NCI-H1105 treated with DMSO at 0.1 percent for 48 hours (cell line): ENCODE measurements around the gene KLF12.

Experiments used
- DNase-seq: peaks from one replicate; lab custom pipeline; 2025; lab: John Stamatoyannopoulos, UW

KLF12 gene

DNA sequence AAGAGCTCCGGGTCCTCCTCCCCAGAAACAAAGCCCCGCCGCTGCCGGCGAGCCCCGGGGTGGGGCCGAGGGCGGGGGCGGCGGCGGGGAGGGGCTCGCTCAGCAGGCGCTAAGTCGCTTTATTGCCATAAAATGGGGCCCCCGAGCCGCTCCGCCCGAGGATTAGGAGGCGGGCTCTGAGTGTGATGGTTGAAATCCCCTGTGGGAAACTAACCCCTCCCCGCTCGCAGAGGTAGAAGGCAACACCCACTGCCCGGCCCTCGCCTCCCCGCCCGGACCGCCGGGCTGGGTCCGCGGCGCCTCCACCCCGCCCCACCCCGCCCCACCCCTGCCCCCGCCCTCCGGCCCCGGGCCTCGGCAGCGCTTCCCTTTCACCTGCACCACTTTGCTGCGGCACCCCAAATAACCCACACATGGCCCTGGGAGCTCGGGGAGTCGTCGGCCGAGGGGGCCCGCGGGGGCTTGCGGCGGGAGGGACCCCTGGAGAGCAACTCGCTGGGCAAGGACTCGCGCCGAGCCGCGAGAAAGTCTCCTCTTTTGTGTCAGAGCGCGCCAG, at the start of gene KLF12:
Gene KLF12 (minus strand): TSS at position 184 of the 556 bp plus-strand sequence.
- peak; percentile 88 for DNase-seq

DNA sequence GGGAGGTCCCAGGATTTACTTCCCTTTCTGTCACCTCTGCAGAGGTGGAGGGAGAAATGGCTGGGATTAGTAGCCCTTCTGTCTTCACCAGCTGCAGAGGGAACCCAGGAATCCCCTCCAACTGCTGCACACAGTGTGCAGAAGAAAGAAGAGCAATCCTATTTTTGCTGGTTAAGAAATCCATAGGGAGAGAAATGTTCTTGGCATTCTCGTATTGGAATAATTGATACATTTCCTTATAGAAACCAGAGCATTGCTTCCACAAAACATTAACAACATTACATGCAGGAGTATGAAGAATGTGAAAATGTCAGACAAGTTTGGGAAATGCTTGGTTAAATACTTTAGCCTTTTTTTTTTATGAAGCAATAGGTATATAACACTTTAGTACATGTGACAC, 48.3 kb upstream of the KLF12 start:
- DNase-seq: no peak

GRCh38 chr13:74174810-74175209, 40.6 kb upstream of the KLF12 start:
- no peak for DNase-seq

- no peak for DNase-seq
These were observed 39.6 kb upstream of the KLF12 start for GRCh38 chr13:74173822-74174221.

DNA sequence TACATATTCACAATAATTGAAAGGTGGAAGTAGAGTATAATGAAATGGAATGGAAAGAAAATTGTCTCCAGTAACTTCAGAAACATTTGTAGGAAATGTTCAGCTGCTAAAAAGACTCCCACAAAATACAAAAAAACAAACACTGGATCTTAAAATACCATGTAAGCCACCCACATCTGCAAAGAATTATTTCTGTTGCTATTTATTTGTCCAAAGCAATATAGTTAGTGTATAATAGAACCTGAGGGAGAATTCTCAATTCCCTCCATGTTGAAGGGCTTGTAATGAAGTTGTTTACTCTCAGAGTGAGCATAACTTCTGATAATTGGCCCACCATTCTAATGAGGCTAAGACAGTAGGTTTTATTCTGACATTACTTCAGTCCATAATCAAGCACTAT, 37.4 kb upstream of the KLF12 start:
- DNase-seq: no peak

DNA sequence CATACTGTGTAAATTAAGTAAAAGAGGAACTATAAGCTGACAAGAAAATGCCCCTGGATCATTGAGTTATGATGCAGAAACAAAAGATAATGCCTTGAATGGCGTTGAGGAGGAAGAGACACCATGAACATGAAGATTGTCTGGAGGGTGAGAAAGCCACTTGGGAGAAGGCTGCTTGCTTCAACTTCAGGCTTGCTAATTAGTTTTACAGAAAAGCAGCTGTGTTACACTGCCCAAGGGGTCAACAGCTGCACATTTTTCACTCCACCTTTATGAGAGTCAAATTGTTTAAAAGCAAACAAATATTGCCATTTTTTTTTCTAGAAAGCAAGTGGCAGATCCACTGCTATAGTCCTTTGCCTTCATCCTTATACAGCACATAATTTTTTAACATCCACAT, 35.5 kb upstream of the KLF12 start:
- no peak for DNase-seq

DNA sequence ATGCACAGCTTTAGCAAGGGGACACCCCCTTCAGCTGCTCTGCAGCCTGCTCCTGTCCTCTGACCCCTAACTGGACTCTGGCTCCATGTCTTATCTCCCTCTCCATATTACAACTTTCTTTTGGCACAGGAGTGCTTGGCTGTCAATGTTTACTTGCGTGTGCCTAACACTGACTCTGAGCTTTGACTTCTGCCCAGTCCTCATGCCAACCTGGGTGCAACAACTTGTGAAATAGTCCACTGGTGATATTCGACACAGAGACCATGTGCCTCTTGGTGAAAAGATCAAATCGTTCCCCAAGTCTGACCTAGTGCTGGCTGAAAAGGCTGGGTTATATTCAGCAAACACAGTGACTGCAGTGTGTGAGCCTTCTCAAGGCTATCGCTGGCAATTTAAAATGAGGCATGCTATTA, 34.1 kb upstream of the KLF12 start:
- no peak for DNase-seq

GRCh38 chr13:74166261-74167004, 32.2 kb upstream of the KLF12 start:
- no peak for DNase-seq

- DNase-seq: no peak
These were observed 28.6 kb upstream of the KLF12 start for GRCh38 chr13:74162782-74163181.

DNA sequence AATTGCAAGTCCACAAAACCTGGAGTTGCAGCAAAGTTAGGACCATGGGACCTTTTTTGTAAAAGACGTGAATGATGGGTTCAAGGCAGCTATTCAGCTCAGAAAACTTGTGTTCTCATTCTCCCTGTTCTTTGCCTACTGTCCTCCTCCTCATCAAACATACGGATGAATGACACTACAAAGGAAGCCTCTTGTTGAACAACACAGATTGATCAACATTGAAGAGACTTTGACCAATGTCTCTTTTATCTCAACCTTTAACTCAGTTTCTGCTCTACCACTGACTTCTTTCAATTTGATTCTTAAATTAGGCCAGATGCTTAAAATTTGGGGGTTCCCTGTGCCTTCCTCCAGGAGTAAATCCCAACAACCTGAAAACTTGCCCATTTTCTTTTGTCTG, 27.9 kb upstream of the KLF12 start:
- no peak for DNase-seq

GRCh38 chr13:74158571-74159352, 24.6 kb upstream of the KLF12 start:
- no peak for DNase-seq

- no peak for DNase-seq
These were observed 23.8 kb upstream of the KLF12 start for GRCh38 chr13:74158028-74158427.

GRCh38 chr13:74154981-74155380, 20.8 kb upstream of the KLF12 start:
- DNase-seq: no peak

DNA sequence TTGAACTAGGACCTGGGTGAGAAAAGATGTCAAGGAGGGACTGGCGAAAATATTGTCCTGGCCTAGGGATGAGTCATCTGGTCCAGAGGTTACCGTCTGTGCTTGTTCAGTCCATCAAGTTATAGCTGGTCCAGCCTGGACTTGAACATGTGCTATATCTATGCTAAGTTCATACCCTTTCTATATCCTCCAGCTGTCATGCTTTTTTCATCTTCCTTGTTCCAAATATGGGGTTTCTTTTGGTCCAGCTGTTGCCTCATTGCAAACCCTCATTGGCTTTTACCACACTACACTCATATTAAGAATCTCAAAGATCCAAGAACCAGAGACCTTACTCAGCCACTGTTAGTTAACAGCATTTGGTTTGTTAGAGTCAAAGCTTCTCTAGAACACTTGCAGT, 19.1 kb upstream of the KLF12 start:
- no peak for DNase-seq

GRCh38 chr13:74151859-74152258, 17.7 kb upstream of the KLF12 start:
- DNase-seq: no peak

- DNase-seq: no peak
These were observed 14.1 kb upstream of the KLF12 start for GRCh38 chr13:74148352-74148751.

DNA sequence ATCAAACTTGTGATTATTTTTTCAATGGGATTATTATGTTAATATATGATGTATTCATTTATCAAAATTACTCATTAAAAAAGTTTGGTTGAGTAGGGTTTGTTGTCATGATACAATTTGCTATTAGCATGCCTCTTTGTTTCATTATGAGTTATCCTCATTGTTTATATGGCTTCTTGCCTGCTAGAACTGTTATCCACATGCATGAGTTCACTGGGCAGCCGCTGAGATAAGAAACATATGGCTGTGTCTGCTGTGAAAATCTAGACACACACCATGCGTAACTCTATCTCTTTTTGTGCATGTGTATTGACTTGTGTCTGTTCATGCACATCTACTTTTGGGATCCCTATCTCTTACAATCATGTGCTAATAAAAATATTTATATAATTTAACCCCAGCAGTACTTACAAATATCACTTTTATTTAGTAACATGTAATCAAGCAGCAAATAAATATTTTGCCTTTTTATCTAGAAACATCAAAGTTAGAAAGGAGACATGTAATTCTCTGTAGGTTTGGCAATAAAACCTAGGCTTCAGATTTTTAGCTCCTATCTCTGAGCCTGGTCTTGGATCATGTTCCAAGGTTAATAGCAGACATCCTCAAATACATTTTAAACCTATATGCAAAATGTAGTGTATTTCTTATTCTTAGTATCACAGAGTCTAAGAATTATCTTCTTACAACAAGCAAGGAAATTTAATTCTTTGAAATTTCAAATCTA, 11.2 kb upstream of the KLF12 start:
- DNase-seq: no peak

GRCh38 chr13:74144269-74144668, 10.1 kb upstream of the KLF12 start:
- DNase-seq: no peak

- DNase-seq: no peak
These were observed 8.1 kb upstream of the KLF12 start for GRCh38 chr13:74142257-74142656.

DNA sequence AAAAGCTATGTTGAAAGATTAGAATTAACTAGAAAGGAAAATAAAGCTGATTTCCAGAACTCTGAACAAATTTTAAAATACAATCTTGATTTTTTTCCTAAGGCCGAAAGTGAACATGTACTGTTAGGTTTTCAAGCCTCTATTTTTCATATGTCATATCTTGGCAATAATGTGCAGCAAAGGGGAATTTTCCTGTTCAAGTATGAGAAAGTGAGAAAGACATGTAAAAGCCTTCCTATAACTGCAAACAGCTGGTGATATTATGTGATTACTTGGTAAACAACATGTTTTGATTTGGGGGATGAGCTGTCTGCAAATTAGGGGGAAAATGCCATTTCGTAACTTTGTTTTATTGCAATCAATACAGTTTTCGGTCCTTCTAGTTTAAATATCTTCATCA, 4.0 kb upstream of the KLF12 start:
- DNase-seq: no peak

- DNase-seq: peak; percentile 26
These were observed 2.0 kb upstream of the KLF12 start for GRCh38 chr13:74136084-74136658.
